Erythroblast (primary cell): ENCODE measurements around the gene STRBP.

Experiments
- GATA1 ChIP-seq: IDR thresholded peaks from 2 replicates; pipeline ENCODE4 v1.6.1; 2011; ENCODE audit warnings: low read depth, mild to moderate bottlenecking, control low read depth, low read length, moderate library complexity
- POLR2A ChIP-seq: IDR thresholded peaks from 2 replicates; pipeline ENCODE4 v1.6.1; 2011; ENCODE audit warnings: mild to moderate bottlenecking, low read length

DNA sequence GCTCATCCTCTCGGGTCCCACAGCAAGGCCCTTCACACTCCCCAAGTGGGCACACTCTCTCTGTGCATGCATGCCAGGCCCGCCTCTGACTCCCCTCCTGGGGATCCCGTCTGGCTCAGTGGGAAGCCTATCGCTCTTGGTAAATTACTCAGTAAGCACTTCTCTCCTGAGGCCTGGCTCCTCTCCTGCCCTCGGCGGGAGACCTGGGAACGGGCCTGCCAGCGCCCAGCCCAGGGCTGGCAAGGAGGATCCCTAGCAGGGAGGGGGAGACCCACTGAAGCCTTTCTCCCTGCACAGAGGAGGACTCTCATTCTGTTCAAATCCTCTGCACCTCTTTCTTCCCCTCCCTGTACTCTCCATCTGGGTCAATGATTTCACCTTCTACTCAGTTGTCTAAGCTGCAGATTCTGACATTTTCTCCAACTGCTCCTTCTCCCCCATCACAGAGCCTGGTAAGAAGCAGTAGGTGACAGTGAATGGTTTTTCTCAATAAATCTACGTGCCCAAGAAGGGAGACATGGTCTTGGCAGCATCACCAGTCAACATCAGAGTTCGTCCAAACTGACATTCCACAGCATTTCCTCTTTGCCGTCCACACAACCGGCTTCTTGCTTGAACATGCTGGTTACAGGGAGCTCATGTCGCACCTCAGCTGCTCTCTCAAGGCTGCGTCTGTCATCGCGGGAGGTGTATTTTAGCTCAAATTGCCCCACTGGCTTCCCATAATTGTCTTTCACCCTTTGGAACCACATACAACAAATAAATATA, 153.1 kb downstream of the STRBP start:
- no peak for TF ChIP-seq POLR2A
- no peak for TF ChIP-seq GATA1
